Spleen (tissue), 7 donors: ENCODE results near the gene TNFSF10.

ENCODE experiments used
- POLR2A ChIP-seq, 3 donors: fragments of 450-650 bp; IDR thresholded peaks; one replicate each; pipeline ENCODE4 v1.5.1; 2017; ENCODE audit warnings: antibody characterized with exemption in 3 of 3, mild to moderate bottlenecking in 1 of 3
- POLR2AphosphoS5 ChIP-seq, 3 donors: sonication (generic); formaldehyde crosslinking; IDR thresholded peaks; one replicate each; pipeline ENCODE4 v1.5.1; 2017; ENCODE audit warnings: antibody characterized with exemption in 3 of 3
- TF ChIP-seq, protein P1 (sequence below), 11 experiments: fragments of 200-600 bp in 7 of 11; fragments of 450-650 bp in 4 of 11; sonication (generic) in 4 of 11; IDR thresholded peaks in 8 of 11; conservative IDR thresholded peaks in 3 of 11; 1 replicate in 7 of 11; 2 replicates in 4 of 11; pipeline versions ENCODE4 v1.4.0 to v1.8.0; 2016 to 2021; ENCODE audit warnings: antibody characterized with exemption in 11 of 11, inconsistent platforms in 4 of 11, mild to moderate bottlenecking in 1 of 11
- donor health status: DM: no; HTN: no; CAD: no; lungs with moderate emphysema.
- donor health status: DM: no; HTN: no; CAD: no.
- donor health status: DM: no; HTN: no; CAD: no.

DNA sequence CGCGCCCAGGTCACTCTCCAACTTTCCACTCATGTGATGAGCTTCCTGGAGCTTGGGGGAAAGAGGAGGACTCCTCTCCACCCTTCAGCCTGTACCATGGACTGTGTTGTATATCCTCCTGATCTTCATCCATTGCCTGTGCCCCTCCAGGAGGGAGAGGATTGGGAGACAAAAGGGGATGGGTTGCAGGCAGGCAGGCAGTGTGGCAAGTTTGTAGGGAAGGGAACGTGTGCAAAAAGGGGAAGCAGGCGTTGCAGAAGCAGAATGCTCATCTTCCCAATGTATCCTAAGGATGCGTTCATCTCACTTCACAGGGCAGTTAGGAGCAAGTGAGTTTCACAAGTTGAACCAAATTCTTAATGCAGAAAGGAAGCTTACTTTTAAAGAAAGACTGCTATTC is 46.9 kb downstream of the TNFSF10 start:
- TF ChIP-seq, protein P1, sequence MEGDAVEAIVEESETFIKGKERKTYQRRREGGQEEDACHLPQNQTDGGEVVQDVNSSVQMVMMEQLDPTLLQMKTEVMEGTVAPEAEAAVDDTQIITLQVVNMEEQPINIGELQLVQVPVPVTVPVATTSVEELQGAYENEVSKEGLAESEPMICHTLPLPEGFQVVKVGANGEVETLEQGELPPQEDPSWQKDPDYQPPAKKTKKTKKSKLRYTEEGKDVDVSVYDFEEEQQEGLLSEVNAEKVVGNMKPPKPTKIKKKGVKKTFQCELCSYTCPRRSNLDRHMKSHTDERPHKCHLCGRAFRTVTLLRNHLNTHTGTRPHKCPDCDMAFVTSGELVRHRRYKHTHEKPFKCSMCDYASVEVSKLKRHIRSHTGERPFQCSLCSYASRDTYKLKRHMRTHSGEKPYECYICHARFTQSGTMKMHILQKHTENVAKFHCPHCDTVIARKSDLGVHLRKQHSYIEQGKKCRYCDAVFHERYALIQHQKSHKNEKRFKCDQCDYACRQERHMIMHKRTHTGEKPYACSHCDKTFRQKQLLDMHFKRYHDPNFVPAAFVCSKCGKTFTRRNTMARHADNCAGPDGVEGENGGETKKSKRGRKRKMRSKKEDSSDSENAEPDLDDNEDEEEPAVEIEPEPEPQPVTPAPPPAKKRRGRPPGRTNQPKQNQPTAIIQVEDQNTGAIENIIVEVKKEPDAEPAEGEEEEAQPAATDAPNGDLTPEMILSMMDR (IDR thresholded peaks at IDR 0.05 in 8 of 11, conservative IDR thresholded peaks at IDR 0.05 in 3 of 11) = no peak
- TF ChIP-seq POLR2AphosphoS5 (IDR thresholded peaks at IDR 0.05) = no peak
- no peak for TF ChIP-seq POLR2A (IDR thresholded peaks at IDR 0.05)
